HEK293 (cell line): ENCODE results near the gene EIF4H.

Experiments used
- CTCF ChIA-PET: fragments of 350-600 bp; formaldehyde crosslinking; extraction: SDS; loops from one replicate; lab custom pipeline; 2021; ENCODE audit warnings: antibody characterized with exemption; lab: Yijun Ruan, JAX
- POLR2A ChIA-PET: fragments of 300-600 bp; formaldehyde crosslinking; extraction: SDS; loops from one replicate; lab custom pipeline; 2020; ENCODE audit warnings: antibody characterized with exemption, inconsistent platforms; lab: Yijun Ruan, JAX
- H3K27ac ChIP-seq: fragments of 200-500 bp; sonication (Bioruptor generic); 2 replicates; pipeline ENCODE4 v1.5.1; 2014; ENCODE audit warnings: low read depth, low read length, control low read depth, inconsistent platforms; ENCODE audit errors: extremely low read depth
- H3K36me3 ChIP-seq, 2 experiments: fragments of 200-500 bp in 1 of 2; sonication (Bioruptor generic) in 1 of 2; 1 replicate in 1 of 2; 2 replicates in 1 of 2; pipeline ENCODE4 v1.5.1; 2014 to 2017; ENCODE audit warnings: inconsistent platforms in 2 of 2, low read length in 2 of 2; ENCODE audit not compliant: control insufficient read depth in 2 of 2, insufficient read depth in 1 of 2
- H3K4me1 ChIP-seq: fragments of 200-500 bp; sonication (Bioruptor generic); 2 replicates; pipeline ENCODE4 v1.5.1; 2014; ENCODE audit warnings: mild to moderate bottlenecking, low read length, inconsistent platforms; ENCODE audit not compliant: control insufficient read depth, insufficient read depth
- H3K4me3 ChIP-seq: 2 replicates; pipeline ENCODE4 v1.5.1; 2011; ENCODE audit warnings: low read depth, mild to moderate bottlenecking, control low read depth, low read length, moderate library complexity
- H3K9me3 ChIP-seq: fragments of 200-500 bp; sonication (Bioruptor generic); 2 replicates; pipeline ENCODE4 v1.5.1; 2014; ENCODE audit warnings: low read depth, low read length, inconsistent platforms; ENCODE audit not compliant: control insufficient read depth, insufficient read depth
- KLF1 ChIP-seq: fragments of 450-650 bp; formaldehyde crosslinking; IDR thresholded peaks from 2 replicates; pipeline ENCODE4 v1.5.1; 2016; ENCODE audit warnings: missing biosample characterization, missing genetic modification characterization
- KLF7 ChIP-seq: fragments of 450-650 bp; formaldehyde crosslinking; IDR thresholded peaks from 2 replicates; pipeline ENCODE4 v1.5.1; 2016; ENCODE audit warnings: missing biosample characterization, missing genetic modification characterization, borderline replicate concordance
- SCRT2 ChIP-seq: fragments of 450-650 bp; formaldehyde crosslinking; IDR thresholded peaks from 2 replicates; pipeline ENCODE4 v1.5.1; 2016; ENCODE audit warnings: missing biosample characterization, missing genetic modification characterization
- ZNF501 ChIP-seq: fragments of 450-650 bp; formaldehyde crosslinking; IDR thresholded peaks from 2 replicates; pipeline ENCODE4 v1.5.1; 2016; ENCODE audit warnings: missing biosample characterization, missing genetic modification characterization
- ZNF585B ChIP-seq: fragments of 450-650 bp; formaldehyde crosslinking; IDR thresholded peaks from 2 replicates; pipeline ENCODE4 v1.5.1; 2016; ENCODE audit warnings: missing biosample characterization, missing genetic modification characterization
- ZNF629 ChIP-seq: fragments of 450-650 bp; formaldehyde crosslinking; IDR thresholded peaks from 2 replicates; pipeline ENCODE4 v1.5.1; 2017; ENCODE audit warnings: missing biosample characterization, missing genetic modification characterization
- TF ChIP-seq, protein P1 (sequence below): fragments of 450-650 bp; formaldehyde crosslinking; IDR thresholded peaks from 2 replicates; pipeline ENCODE4 v1.5.1; 2016; ENCODE audit warnings: missing biosample characterization, missing genetic modification characterization
- TF ChIP-seq, protein P2 (sequence below): fragments of 450-650 bp; formaldehyde crosslinking; IDR thresholded peaks from 2 replicates; pipeline ENCODE4 v1.5.1; 2016; ENCODE audit warnings: missing biosample characterization, missing genetic modification characterization
- TF ChIP-seq, protein P3 (sequence below): fragments of 450-650 bp; formaldehyde crosslinking; IDR thresholded peaks from 2 replicates; pipeline ENCODE4 v1.5.1; 2016; ENCODE audit warnings: missing biosample characterization, missing genetic modification characterization, low read depth
- TF ChIP-seq, protein P4 (sequence below): fragments of 450-650 bp; formaldehyde crosslinking; IDR thresholded peaks from 2 replicates; pipeline ENCODE4 v1.5.1; 2016; ENCODE audit warnings: missing biosample characterization, missing genetic modification characterization, borderline replicate concordance

EIF4H gene

DNA sequence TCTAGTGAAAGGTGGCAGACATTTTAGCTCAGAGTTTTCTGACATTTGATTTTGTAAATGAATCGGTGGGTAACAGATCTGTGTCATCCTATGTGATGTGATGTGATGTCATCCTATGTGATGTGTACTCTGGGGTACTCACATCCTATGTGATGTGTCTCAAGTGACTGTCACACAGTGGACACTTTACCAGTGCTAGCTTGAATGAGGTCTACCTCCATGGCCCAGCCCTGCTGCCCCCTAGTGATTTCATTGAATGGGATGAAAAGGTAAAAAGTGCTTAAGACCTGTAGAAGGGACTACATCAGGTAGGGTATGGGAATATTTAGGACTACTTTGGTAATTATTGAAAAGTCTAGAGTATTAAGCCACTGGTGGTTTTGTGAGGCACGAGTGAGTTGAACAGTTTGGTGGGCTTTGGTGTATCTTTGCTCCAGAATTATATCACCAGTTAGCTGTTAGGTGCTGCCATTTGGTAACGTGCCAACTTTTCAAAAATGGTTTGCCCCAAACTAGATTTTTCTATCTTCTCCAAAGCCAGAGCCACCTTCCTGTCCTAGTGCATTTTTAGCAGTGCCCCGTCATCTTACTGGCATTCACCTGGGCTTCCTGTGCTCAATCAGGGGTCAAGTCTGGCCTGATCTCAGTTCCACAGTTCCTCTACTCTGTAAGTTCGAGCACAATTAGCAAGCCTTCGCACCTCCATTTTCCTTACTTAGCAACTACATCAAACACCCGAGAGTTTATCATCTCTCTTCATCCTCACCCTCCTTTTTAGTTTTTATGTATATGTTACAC lies 9.7 kb downstream of the EIF4H start:
- ChIA-PET CTCF (interaction anchor here (0.6 to 2.0 kb wide), 17 partner anchors 8 to 393 kb away, joined by 3 to 13 read pairs (median 4); no protein-coding TSS in a partner anchor), POLR2A (interaction anchor here (0.5 to 1.5 kb wide), 6 partner anchors 9 to 400 kb away, joined by 3 to 4 read pairs (median 4); partner anchors contain the start of gene EIF4H)
- peaks cover 18 to 73% of the 10 kb centered on the region in 2 experiments; a peak in 2 of 3 replicates for H3K36me3 ChIP-seq
- TF ChIP-seq, protein P1, sequence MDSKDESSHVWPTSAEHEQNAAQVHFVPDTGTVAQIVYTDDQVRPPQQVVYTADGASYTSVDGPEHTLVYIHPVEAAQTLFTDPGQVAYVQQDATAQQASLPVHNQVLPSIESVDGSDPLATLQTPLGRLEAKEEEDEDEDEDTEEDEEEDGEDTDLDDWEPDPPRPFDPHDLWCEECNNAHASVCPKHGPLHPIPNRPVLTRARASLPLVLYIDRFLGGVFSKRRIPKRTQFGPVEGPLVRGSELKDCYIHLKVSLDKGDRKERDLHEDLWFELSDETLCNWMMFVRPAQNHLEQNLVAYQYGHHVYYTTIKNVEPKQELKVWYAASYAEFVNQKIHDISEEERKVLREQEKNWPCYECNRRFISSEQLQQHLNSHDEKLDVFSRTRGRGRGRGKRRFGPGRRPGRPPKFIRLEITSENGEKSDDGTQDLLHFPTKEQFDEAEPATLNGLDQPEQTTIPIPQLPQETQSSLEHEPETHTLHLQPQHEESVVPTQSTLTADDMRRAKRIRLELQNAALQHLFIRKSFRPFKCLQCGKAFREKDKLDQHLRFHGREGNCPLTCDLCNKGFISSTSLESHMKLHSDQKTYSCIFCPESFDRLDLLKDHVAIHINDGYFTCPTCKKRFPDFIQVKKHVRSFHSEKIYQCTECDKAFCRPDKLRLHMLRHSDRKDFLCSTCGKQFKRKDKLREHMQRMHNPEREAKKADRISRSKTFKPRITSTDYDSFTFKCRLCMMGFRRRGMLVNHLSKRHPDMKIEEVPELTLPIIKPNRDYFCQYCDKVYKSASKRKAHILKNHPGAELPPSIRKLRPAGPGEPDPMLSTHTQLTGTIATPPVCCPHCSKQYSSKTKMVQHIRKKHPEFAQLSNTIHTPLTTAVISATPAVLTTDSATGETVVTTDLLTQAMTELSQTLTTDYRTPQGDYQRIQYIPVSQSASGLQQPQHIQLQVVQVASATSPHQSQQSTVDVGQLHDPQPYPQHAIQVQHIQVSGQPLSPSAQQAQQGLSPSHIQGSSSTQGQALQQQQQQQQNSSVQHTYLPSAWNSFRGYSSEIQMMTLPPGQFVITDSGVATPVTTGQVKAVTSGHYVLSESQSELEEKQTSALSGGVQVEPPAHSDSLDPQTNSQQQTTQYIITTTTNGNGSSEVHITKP = peak; percentile 80
- TF ChIP-seq KLF1 (tag by site-specific recombination) (0 out of 2 replicates have a peak, but pooled peaks have one; percentile 18), ZNF629 (tag by site-specific recombination) (peak; percentile 69), ZNF501 (tag by site-specific recombination) (no peak), KLF7 (tag by site-specific recombination) (peak; percentile 37; the same call in 1 of the 2 replicates), ZNF585B (tag by site-specific recombination) (no peak), SCRT2 (tag by site-specific recombination) (0 out of 2 replicates have a peak, but pooled peaks have one; percentile 15)
- TF ChIP-seq, protein P2, sequence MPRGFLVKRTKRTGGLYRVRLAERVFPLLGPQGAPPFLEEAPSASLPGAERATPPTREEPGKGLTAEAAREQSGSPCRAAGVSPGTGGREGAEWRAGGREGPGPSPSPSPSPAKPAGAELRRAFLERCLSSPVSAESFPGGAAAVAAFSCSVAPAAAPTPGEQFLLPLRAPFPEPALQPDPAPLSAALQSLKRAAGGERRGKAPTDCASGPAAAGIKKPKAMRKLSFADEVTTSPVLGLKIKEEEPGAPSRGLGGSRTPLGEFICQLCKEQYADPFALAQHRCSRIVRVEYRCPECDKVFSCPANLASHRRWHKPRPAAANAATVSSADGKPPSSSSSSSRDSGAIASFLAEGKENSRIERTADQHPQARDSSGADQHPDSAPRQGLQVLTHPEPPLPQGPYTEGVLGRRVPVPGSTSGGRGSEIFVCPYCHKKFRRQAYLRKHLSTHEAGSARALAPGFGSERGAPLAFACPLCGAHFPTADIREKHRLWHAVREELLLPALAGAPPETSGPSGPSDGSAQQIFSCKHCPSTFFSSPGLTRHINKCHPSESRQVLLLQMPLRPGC (tag by site-specific recombination) = no peak
- TF ChIP-seq, protein P3, sequence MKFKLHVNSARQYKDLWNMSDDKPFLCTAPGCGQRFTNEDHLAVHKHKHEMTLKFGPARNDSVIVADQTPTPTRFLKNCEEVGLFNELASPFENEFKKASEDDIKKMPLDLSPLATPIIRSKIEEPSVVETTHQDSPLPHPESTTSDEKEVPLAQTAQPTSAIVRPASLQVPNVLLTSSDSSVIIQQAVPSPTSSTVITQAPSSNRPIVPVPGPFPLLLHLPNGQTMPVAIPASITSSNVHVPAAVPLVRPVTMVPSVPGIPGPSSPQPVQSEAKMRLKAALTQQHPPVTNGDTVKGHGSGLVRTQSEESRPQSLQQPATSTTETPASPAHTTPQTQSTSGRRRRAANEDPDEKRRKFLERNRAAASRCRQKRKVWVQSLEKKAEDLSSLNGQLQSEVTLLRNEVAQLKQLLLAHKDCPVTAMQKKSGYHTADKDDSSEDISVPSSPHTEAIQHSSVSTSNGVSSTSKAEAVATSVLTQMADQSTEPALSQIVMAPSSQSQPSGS (tag by site-specific recombination) = 0 out of 2 replicates have a peak, but pooled peaks have one; percentile 5
- TF ChIP-seq, protein P4, sequence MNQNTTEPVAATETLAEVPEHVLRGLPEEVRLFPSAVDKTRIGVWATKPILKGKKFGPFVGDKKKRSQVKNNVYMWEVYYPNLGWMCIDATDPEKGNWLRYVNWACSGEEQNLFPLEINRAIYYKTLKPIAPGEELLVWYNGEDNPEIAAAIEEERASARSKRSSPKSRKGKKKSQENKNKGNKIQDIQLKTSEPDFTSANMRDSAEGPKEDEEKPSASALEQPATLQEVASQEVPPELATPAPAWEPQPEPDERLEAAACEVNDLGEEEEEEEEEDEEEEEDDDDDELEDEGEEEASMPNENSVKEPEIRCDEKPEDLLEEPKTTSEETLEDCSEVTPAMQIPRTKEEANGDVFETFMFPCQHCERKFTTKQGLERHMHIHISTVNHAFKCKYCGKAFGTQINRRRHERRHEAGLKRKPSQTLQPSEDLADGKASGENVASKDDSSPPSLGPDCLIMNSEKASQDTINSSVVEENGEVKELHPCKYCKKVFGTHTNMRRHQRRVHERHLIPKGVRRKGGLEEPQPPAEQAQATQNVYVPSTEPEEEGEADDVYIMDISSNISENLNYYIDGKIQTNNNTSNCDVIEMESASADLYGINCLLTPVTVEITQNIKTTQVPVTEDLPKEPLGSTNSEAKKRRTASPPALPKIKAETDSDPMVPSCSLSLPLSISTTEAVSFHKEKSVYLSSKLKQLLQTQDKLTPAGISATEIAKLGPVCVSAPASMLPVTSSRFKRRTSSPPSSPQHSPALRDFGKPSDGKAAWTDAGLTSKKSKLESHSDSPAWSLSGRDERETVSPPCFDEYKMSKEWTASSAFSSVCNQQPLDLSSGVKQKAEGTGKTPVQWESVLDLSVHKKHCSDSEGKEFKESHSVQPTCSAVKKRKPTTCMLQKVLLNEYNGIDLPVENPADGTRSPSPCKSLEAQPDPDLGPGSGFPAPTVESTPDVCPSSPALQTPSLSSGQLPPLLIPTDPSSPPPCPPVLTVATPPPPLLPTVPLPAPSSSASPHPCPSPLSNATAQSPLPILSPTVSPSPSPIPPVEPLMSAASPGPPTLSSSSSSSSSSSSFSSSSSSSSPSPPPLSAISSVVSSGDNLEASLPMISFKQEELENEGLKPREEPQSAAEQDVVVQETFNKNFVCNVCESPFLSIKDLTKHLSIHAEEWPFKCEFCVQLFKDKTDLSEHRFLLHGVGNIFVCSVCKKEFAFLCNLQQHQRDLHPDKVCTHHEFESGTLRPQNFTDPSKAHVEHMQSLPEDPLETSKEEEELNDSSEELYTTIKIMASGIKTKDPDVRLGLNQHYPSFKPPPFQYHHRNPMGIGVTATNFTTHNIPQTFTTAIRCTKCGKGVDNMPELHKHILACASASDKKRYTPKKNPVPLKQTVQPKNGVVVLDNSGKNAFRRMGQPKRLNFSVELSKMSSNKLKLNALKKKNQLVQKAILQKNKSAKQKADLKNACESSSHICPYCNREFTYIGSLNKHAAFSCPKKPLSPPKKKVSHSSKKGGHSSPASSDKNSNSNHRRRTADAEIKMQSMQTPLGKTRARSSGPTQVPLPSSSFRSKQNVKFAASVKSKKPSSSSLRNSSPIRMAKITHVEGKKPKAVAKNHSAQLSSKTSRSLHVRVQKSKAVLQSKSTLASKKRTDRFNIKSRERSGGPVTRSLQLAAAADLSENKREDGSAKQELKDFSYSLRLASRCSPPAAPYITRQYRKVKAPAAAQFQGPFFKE (tag by site-specific recombination) = no peak
- H3K27ac ChIP-seq = no peak overlapping the region
- H3K4me1 ChIP-seq = peaks cover 10% of the 10 kb centered on the region; the same call in 1 of the 2 replicates
- H3K4me3 ChIP-seq = no peak overlapping the region
- H3K9me3 ChIP-seq = no peaks in the 10 kb centered on the region
